HCT116 (cell line): ENCODE data around the gene CDK5RAP1. TPM values are rescaled to one million over a fixed set of nuclear protein-coding genes. Genes with fewer than 3 reads are reported as not detected.

ENCODE experiments used
- ATAC-seq: fragments of 200-7000 bp; cut with Tn5 transposase; 2 replicates; pipeline ENCODE4 v1.9.1; 2020; ENCODE audit warnings: mild to moderate bottlenecking, moderate library complexity
- BruUV-seq: library from RNA; stranded (reverse); fragments of 400-500 nt; replicated peaks from 2 replicates; lab custom pipeline; 2021; lab: Mats Ljungman, UMichigan
- CTCF ChIA-PET: fragments of 300-600 bp; sonication (Branson Sonifier 250); formaldehyde crosslinking; loops from one replicate; lab custom pipeline; 2021; ENCODE audit warnings: antibody characterized with exemption; lab: Charles Lee
- POLR2A ChIA-PET: fragments of 300-600, 350-600 bp; sonication (Branson Sonifier 250); formaldehyde crosslinking; loops from one replicate; lab custom pipeline; 2021; ENCODE audit warnings: antibody characterized with exemption; lab: Charles Lee
- RAD21 ChIA-PET, 2 experiments: fragments of 300-600 bp; sonication (Branson Sonifier 250); formaldehyde crosslinking; loops; one replicate each; lab custom pipeline; 2023; ENCODE audit warnings: low total read pairs in 2 of 2; ENCODE audit not compliant: uncharacterized antibody in 2 of 2, unreplicated experiment in 2 of 2, low non-redundant PET in 1 of 2; lab: Charles Lee
- DNase-seq: peaks from one replicate; pipeline ENCODE4 v3.0.0-alpha.2; 2010; ENCODE audit warnings: low read depth, low spot score
- H2AFZ ChIP-seq: fragments of 200-600 bp; shearing (Covaris generic), sonication (generic); 2 replicates; pipeline ENCODE4 v1.6.1; 2017; ENCODE audit warnings: low read depth, mixed run types, mixed read lengths, antibody characterized with exemption, low read length; ENCODE audit not compliant: poor library complexity, severe bottlenecking
- H3K27ac ChIP-seq: 2 replicates; pipeline ENCODE4 v1.5.1; 2012; ENCODE audit warnings: low read depth, low read length
- H3K27me3 ChIP-seq: fragments of 200-600 bp; sonication (generic); 2 replicates; pipeline ENCODE4 v1.6.1; 2016; ENCODE audit warnings: mixed run types, low read length, mixed read lengths; ENCODE audit not compliant: insufficient read depth
- H3K36me3 ChIP-seq, 2 experiments: fragments of 200-500 bp in 1 of 2; fragments of 200-600 bp in 1 of 2; sonication (Bioruptor generic) in 1 of 2; sonication (generic) in 1 of 2; 2 replicates each; pipeline versions ENCODE4 v1.5.1 to v1.6.1; 2014 to 2016; ENCODE audit warnings: low read length in 2 of 2, inconsistent platforms in 1 of 2, mixed read lengths in 1 of 2, mixed run types in 1 of 2; ENCODE audit not compliant: insufficient read depth in 2 of 2, control insufficient read depth in 1 of 2
- H3K4me1 ChIP-seq, 2 experiments: fragments of 200-600 bp in 1 of 2; sonication (generic) in 1 of 2; 2 replicates each; pipeline versions ENCODE4 v1.5.1 to v1.6.1; 2012 to 2017; ENCODE audit warnings: low read length in 2 of 2, inconsistent platforms in 1 of 2, mild to moderate bottlenecking in 1 of 2, mixed read lengths in 1 of 2, mixed run types in 1 of 2, moderate library complexity in 1 of 2; ENCODE audit not compliant: insufficient read depth in 2 of 2, control insufficient read depth in 1 of 2
- H3K4me2 ChIP-seq: fragments of 200-600 bp; sonication (generic); 2 replicates; pipeline ENCODE4 v1.6.1; 2017; ENCODE audit warnings: mixed run types, low read length, mixed read lengths
- H3K4me3 ChIP-seq, 2 experiments: fragments of 200-600 bp in 1 of 2; sonication (generic) in 1 of 2; replicated peaks in 1 of 2; 2 replicates each; pipeline ENCODE4 v1.5.1; 2011 to 2016; ENCODE audit warnings: low read length in 2 of 2, control low read depth in 1 of 2, low read depth in 1 of 2, mild to moderate bottlenecking in 1 of 2, mixed read lengths in 1 of 2, mixed run types in 1 of 2
- H3K79me2 ChIP-seq: fragments of 200-600 bp; sonication (generic); 2 replicates; pipeline ENCODE4 v1.6.1; 2017; ENCODE audit warnings: mild to moderate bottlenecking, mixed run types, low read length, moderate library complexity, mixed read lengths; ENCODE audit not compliant: insufficient read depth
- H3K9ac ChIP-seq: fragments of 200-600 bp; sonication (generic); 2 replicates; pipeline ENCODE4 v1.6.1; 2016; ENCODE audit warnings: low read length, mixed read lengths
- H3K9me2 ChIP-seq: fragments of 200-600 bp; sonication (generic), shearing (Covaris generic); 2 replicates; pipeline ENCODE4 v1.6.1; 2017; ENCODE audit warnings: mixed run types, mild to moderate bottlenecking, moderate library complexity; ENCODE audit not compliant: insufficient read depth
- H3K9me3 ChIP-seq, 2 experiments: fragments of 200-500 bp in 1 of 2; fragments of 200-600 bp in 1 of 2; sonication (Bioruptor generic) in 1 of 2; sonication (generic) in 1 of 2; 2 replicates each; pipeline ENCODE4 v1.6.1; 2014 to 2017; ENCODE audit warnings: low read length in 2 of 2, mixed read lengths in 2 of 2, inconsistent platforms in 1 of 2, low read depth in 1 of 2, mild to moderate bottlenecking in 1 of 2, mixed run types in 1 of 2, moderate library complexity in 1 of 2; ENCODE audit not compliant: control insufficient read depth in 1 of 2, insufficient read depth in 1 of 2
- H4K20me1 ChIP-seq: fragments of 200-600 bp; sonication (generic), shearing (Covaris generic); 2 replicates; pipeline ENCODE4 v1.6.1; 2017; ENCODE audit warnings: mixed run types, mild to moderate bottlenecking, moderate library complexity; ENCODE audit not compliant: insufficient read depth
- EGR1 ChIP-seq: IDR thresholded peaks from 2 replicates; pipeline ENCODE4 v1.6.1; 2012; ENCODE audit warnings: low read depth
- SIN3A ChIP-seq: IDR thresholded peaks from 2 replicates; pipeline ENCODE4 v1.6.1; 2012; ENCODE audit warnings: low read depth
- SRF ChIP-seq: IDR thresholded peaks from 2 replicates; pipeline ENCODE4 v1.6.1; 2012; ENCODE audit warnings: low read depth
- YY1 ChIP-seq: IDR thresholded peaks from 2 replicates; pipeline ENCODE4 v1.6.1; 2011; ENCODE audit warnings: low read length, low read depth, moderate library complexity, mild to moderate bottlenecking; ENCODE audit not compliant: insufficient replicate concordance; ENCODE audit errors: extremely low read depth
- intact Hi-C: fragments of 100-400 bp; cut with micrococcal nuclease; formaldehyde crosslinking; loops from 2 replicates; pipeline ENCODE4 v1.10.0; 2022
- total RNA-seq: library from RNA; stranded (reverse); gene quantifications from one replicate; pipeline ENCODE4 v1.2.1, GENCODE V29; 2021; ENCODE audit not compliant: unreplicated experiment
- TF ChIP-seq, protein P1 (sequence below), 3 experiments: fragments of 200-600 bp in 1 of 3; sonication (generic) in 1 of 3; IDR thresholded peaks in 2 of 3; conservative IDR thresholded peaks in 1 of 3; 2 replicates each; pipeline ENCODE4 v1.5.1; 2012 to 2017; ENCODE audit warnings: low read depth in 2 of 3, low read length in 2 of 3, antibody characterized with exemption in 1 of 3, borderline replicate concordance in 1 of 3, control low read depth in 1 of 3, mild to moderate bottlenecking in 1 of 3, mixed read lengths in 1 of 3, mixed run types in 1 of 3, moderate library complexity in 1 of 3; ENCODE audit not compliant: insufficient read depth in 1 of 3
- TF ChIP-seq, protein P2 (sequence below): IDR thresholded peaks from 2 replicates; pipeline ENCODE4 v1.6.1; 2011; ENCODE audit warnings: mild to moderate bottlenecking, low read length, moderate library complexity; ENCODE audit not compliant: insufficient replicate concordance; ENCODE audit errors: extremely low read depth

Gene CDK5RAP1
- total RNA-seq, 1 experiment from 2014 or later: 41.4 TPM

- POLR2A ChIA-PET: no interaction called here
- H3K9ac ChIP-seq: no peak overlapping the region
- H4K20me1 ChIP-seq: no peaks in the 10 kb centered on the region
- intact Hi-C loops: no loop called here
- no peak for DNase-seq
- H3K4me3 ChIP-seq: no peak overlapping the region
- no peak overlapping the region for H2AFZ ChIP-seq
- no peaks in the 10 kb centered on the region for H3K9me3 ChIP-seq
- RAD21 ChIA-PET: no interaction called here
- no peaks in the 10 kb centered on the region for H3K27me3 ChIP-seq
- CTCF ChIA-PET: no interaction called here
- H3K27ac ChIP-seq: no peak overlapping the region
- ATAC-seq: no peak
- no peaks in the 10 kb centered on the region for H3K36me3 ChIP-seq
- no peak overlapping the region for H3K4me2 ChIP-seq
- H3K4me1 ChIP-seq: no peaks in the 10 kb centered on the region
- no peaks in the 10 kb centered on the region for H3K79me2 ChIP-seq
- no TSS peak for BruUV-seq
- H3K9me2 ChIP-seq: no peaks in the 10 kb centered on the region
- TF ChIP-seq, protein P1, sequence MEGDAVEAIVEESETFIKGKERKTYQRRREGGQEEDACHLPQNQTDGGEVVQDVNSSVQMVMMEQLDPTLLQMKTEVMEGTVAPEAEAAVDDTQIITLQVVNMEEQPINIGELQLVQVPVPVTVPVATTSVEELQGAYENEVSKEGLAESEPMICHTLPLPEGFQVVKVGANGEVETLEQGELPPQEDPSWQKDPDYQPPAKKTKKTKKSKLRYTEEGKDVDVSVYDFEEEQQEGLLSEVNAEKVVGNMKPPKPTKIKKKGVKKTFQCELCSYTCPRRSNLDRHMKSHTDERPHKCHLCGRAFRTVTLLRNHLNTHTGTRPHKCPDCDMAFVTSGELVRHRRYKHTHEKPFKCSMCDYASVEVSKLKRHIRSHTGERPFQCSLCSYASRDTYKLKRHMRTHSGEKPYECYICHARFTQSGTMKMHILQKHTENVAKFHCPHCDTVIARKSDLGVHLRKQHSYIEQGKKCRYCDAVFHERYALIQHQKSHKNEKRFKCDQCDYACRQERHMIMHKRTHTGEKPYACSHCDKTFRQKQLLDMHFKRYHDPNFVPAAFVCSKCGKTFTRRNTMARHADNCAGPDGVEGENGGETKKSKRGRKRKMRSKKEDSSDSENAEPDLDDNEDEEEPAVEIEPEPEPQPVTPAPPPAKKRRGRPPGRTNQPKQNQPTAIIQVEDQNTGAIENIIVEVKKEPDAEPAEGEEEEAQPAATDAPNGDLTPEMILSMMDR (IDR thresholded peaks at IDR 0.05 in 2 of 3, conservative IDR thresholded peaks at IDR 0.05 in 1 of 3; ENCODE audit: borderline replicate concordance in 1 of 3, insufficient read depth in 1 of 3, low read depth in 2 of 3, low read length in 2 of 3): no peak
- TF ChIP-seq, all 23 proteins: peak for 0
Observed at GRCh38 chr20:33317424-33318095, 83.8 kb downstream of the CDK5RAP1 start.

DNA sequence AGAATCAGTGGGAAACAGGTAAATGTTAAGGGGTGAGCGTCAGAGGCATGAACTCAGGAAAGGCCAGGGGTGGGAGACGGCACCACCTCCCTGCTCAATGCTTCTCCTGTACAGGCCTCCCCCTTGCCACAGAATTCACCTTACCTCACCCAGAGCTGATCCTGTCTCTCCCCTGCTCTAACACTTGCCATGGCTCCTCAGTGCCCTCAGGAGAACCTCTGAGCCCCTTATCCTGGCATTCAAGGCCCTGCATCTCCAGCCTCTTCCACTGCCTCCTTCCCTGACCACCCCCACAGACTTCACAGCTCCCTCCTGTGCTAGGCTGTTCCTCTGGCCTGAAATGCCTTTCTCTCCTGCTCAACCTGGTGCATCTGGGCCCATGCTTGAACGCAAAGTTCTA is 84.4 kb downstream of the CDK5RAP1 start:
- H3K9ac ChIP-seq: no peak overlapping the region
- TF ChIP-seq SRF (no peak), SIN3A (no peak), EGR1 (no peak), YY1 (no peak)
- TF ChIP-seq, protein P1 (IDR thresholded peaks at IDR 0.05 in 2 of 3, conservative IDR thresholded peaks at IDR 0.05 in 1 of 3; ENCODE audit: borderline replicate concordance in 1 of 3, insufficient read depth in 1 of 3, low read depth in 2 of 3, low read length in 2 of 3): no peak
- TF ChIP-seq, protein P2, sequence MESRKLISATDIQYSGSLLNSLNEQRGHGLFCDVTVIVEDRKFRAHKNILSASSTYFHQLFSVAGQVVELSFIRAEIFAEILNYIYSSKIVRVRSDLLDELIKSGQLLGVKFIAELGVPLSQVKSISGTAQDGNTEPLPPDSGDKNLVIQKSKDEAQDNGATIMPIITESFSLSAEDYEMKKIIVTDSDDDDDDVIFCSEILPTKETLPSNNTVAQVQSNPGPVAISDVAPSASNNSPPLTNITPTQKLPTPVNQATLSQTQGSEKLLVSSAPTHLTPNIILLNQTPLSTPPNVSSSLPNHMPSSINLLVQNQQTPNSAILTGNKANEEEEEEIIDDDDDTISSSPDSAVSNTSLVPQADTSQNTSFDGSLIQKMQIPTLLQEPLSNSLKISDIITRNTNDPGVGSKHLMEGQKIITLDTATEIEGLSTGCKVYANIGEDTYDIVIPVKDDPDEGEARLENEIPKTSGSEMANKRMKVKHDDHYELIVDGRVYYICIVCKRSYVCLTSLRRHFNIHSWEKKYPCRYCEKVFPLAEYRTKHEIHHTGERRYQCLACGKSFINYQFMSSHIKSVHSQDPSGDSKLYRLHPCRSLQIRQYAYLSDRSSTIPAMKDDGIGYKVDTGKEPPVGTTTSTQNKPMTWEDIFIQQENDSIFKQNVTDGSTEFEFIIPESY: no peak
- TF ChIP-seq, all 23 proteins: peak for 0
- ChIA-PET CTCF (no interaction called here), RAD21 (no interaction called here), POLR2A (no interaction called here)
- Histone ChIP-seq H4K20me1 (no peaks in the 10 kb centered on the region), H3K27me3 (no peaks in the 10 kb centered on the region), H3K4me3 (no peak overlapping the region), H3K36me3 (no peaks in the 10 kb centered on the region), H2AFZ (no peak overlapping the region), H3K9me2 (no peaks in the 10 kb centered on the region), H3K27ac (no peak overlapping the region), H3K79me2 (no peaks in the 10 kb centered on the region), H3K4me2 (no peak overlapping the region), H3K9me3 (no peaks in the 10 kb centered on the region), H3K4me1 (no peaks in the 10 kb centered on the region)
- DNase-seq: no peak
- no TSS peak for BruUV-seq
- ATAC-seq: no peak
- intact Hi-C loops: no loop called here
